ENCODE data around the gene CUX1. TPM values are rescaled to one million over a fixed set of nuclear protein-coding genes. Genes with fewer than 3 reads are reported as not detected.
"Not testable (repeated sequence)": the region's sequence is repeated elsewhere in the genome, so short reads cannot be mapped to it uniquely, and the experiment has no call there.

The CUX1 gene
- polyA plus RNA-seq, 3 donors from 2014 or later: 3.1 to 25.9 (median 12.5) TPM

DNA sequence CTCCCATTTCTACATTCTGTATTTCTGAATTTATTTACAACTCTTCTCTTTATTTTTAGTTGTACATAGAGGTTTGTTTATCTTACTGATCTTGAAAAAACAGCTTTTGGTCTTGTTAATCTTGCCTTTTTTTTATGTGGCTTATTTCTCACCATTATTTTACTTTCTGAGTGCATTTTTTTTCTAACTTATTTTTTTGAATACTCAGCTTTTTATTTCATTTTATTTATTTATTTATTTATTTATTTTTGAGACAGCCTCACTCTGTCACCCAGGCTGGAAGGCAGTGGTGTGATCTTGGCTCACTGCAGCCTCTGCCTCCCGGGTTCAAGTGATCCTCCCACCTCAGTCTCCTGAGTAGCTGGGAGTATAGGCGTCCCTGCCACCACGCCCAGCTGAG is 23.9 kb downstream of the CUX1 start:
- peaks cover 2 to 22% of the 10 kb centered on the region in 2 donors for H3K4me1 Mint-ChIP-seq
- no peak overlapping the region for H3K4me3 Mint-ChIP-seq
- DNase-seq: no peak
- no peak overlapping the region for H3K27ac Mint-ChIP-seq
- H3K36me3 Mint-ChIP-seq: no peaks in the 10 kb centered on the region
- H3K27me3 Mint-ChIP-seq (ENCODE audit: low read depth in 3 of 3): peaks cover 0 to 1% (median 1%) of the 10 kb centered on the region in 3 donors
- H3K9me3 Mint-ChIP-seq: peaks cover 0 to 3% (median 0%) of the 10 kb centered on the region in 6 donors

DNA sequence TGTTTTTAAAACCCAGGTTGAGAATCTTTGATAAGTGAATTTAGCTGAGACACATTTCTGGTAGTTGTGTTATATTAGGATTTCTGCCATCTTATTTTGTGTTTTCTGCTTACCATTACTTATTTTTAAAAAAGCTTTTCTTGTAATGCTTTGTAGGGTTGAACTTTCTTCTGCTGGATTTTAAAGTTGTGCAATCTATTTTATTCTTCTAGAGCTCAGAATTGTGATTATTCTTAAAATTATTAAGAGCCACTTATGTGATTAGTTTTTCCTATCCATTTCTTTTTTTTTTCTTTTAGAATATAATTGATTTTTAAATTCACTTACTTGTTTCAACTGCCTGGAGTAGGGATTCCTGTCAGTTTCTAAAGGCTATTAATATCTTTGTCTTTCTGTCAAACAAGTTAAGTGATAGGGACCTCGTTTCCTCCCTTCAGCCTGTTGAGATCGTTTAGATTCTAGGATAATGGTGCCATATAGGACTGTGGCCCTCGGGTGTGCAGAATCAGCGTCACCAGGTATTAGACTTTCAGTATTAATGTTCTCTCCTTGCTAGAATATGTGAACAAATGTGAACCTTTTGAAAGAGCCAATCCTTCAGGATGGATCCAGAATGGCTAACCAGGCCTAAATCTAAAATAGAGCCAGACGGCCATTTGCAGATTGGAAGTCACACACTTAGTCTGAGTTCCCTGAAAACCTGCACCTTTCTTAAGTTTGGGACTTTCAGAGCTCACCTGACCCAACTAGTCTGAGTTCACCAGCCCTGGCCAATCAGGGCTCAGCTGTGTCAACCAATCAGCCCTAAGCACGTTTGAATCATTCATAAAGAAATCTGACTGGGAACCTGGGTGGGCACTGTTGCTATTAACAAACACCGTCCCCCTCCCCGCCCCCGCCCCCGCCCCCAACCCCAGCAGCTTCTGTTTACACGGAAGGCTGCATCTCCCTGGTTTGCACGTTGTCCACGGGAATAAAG is 26.2 kb downstream of the CUX1 start:
- Mint-ChIP-seq H3K4me3 (no peak overlapping the region), H3K27ac (no peak overlapping the region)

DNA sequence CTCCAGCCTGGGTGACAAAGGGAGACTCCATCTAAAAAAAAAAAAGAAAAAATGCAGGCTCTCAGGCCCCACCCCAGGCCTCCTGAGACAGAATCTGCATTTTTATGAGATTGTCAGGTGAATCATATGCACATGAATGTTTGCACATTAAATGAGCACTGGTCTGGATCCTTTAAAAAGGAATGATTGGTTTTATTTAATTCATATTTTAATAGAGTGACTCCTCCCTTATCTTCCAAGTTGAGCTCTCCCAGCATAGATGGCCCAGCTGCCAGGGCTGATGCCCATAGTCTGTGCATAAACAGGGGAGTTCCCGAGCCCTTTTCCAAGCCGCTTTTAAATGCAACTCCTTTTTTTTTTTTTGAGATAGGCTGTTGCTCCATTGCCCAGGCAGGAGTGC is 28.5 kb downstream of the CUX1 start:
- Mint-ChIP-seq H3K4me3 (no peak overlapping the region), H3K27me3 (ENCODE audit: low read depth in 3 of 3) (peaks cover 0 to 1% (median 1%) of the 10 kb centered on the region in 3 donors), H3K9me3 (peaks cover 0 to 6% (median 0%) of the 10 kb centered on the region in 6 donors), H3K4me1 (peaks cover 18 to 22% of the 10 kb centered on the region in 2 donors), H3K27ac (no peak overlapping the region), H3K36me3 (peaks cover 0 to 5% (median 0%) of the 10 kb centered on the region in 3 donors)
- no peak for DNase-seq

More for the DNA sequence above, 26.2 kb downstream of the CUX1 start:
- Mint-ChIP-seq H3K9me3 (peaks cover 0 to 3% (median 0%) of the 10 kb centered on the region in 6 donors), H3K4me1 (peaks cover 11 to 17% of the 10 kb centered on the region in 2 donors), H3K27me3 (ENCODE audit: low read depth in 3 of 3) (peaks cover 0 to 1% (median 1%) of the 10 kb centered on the region in 3 donors), H3K36me3 (no peaks in the 10 kb centered on the region)
- no peak for DNase-seq

DNA sequence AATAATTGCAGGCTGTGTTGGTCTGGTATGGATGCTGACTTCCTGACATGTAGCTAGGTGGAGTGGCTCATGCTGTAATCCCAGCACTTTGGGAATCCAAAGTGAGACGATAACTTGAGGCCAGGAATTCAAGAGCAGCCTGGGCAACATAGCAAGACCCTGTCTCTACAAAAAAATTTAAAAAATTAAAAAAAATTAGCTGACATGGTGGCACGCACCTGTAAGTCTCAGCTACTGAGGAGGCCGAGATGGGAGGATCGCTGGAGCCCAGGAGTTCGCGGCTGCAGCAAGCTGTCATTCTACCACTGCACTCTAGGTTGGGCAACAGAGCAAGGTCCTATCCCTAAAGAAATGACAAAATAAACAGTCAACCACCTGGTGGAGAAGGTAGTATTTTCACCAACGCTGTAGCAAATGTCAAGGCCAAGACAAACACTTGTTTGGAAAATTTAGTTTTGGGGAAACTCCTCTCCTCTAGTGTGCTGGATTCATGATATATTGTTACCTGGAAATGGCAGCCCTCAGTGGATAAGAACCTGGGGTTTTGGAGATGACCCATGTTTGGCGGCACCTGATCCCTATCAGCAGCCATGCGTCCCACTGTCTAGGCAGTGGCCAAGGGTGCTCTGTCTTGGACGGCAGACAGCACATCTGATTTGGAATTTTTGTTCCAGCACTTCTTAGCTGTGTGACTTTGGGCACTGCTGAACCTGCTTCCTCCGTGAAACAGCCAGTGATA is 29.5 kb downstream of the CUX1 start:
- Mint-ChIP-seq H3K9me3 (peaks cover 0 to 6% (median 0%) of the 10 kb centered on the region in 6 donors), H3K4me1 (peaks cover 18 to 24% of the 10 kb centered on the region in 2 donors), H3K27me3 (ENCODE audit: low read depth in 3 of 3) (peaks cover 0 to 1% (median 1%) of the 10 kb centered on the region in 3 donors), H3K36me3 (peaks cover 0 to 12% (median 3%) of the 10 kb centered on the region in 3 donors), H3K27ac (no peak overlapping the region), H3K4me3 (no peak overlapping the region)
- DNase-seq: no peak

DNA sequence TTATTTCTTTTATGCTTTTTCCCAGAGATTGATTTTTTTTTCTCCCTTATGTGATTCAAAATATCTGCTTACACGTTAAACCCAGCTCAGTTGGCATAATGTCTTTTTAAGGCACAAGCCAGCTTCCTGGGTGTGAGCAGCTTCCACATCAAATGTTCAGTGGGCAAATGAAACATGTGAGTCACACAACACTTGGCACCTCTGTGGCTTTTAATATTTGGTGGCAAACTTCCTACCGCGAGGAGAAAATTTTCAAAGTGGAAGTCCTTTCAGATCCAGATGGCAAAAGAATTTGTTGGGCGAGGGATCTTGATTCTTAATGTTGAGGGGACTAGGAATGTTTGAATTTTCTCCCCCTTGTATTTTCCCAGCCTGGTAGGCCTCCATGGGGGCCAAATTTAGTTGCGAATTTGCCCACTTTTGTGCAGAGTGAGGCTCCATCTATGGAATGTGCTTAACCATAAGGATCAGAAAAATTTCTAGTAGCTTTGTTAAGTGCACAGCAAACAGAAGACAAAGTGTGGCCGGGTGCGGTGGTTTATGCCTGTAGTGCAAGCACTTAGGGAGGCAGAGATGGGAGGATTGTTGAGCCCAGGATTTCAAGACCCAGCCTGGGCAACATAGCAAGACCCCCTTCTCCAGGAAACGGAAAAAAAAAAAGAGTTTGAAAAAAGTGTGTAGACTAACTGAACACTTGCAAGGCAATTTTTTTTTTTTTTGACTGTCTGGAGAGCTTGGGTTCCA is 31.0 kb downstream of the CUX1 start:
- peaks cover 0 to 14% (median 3%) of the 10 kb centered on the region in 3 donors for H3K36me3 Mint-ChIP-seq
- H3K4me1 Mint-ChIP-seq: peaks cover 22 to 28% of the 10 kb centered on the region in 2 donors
- peaks cover 0 to 1% (median 0%) of the 10 kb centered on the region in 3 donors for H3K27me3 Mint-ChIP-seq (ENCODE audit: low read depth in 3 of 3)
- peak overlapping the region in 4 of 5 donors; percentile 7 to 46 (median 38) for H3K4me3 Mint-ChIP-seq
- peaks cover 0 to 6% (median 0%) of the 10 kb centered on the region in 6 donors for H3K9me3 Mint-ChIP-seq
- peak in 1 of 3 donors; percentile 2 for DNase-seq
- H3K27ac Mint-ChIP-seq: peak overlapping the region in 4 of 6 donors; percentile 32 to 58 (median 45)

DNA sequence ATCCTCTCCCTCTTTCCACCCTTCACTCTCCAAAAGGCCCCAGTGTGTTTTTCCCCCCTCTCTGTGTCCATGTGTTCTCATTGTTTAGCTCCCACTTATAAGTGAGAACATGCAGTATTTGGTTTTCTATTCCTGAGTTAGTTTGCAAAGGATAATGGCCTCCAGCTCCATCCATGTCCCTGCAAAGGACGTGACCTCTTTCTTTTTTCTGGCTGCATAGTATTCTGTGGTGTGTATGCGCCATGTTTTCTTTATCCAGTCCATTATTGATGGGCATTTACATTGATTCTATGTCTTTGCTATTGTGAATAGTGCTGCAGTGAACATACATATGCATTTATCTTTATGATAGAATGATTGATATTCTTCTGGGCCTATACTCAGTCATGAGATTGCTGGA is 31.9 kb downstream of the CUX1 start:
- H3K36me3 Mint-ChIP-seq: peaks cover 0 to 14% (median 3%) of the 10 kb centered on the region in 3 donors
- DNase-seq; H3K9me3 Mint-ChIP-seq; H3K27me3 Mint-ChIP-seq (ENCODE audit: low read depth in 3 of 3): not testable (repeated sequence)
- H3K4me3 Mint-ChIP-seq: peak overlapping the region in 1 of 5 donors; percentile 11
- H3K4me1 Mint-ChIP-seq: peaks cover 29 to 33% of the 10 kb centered on the region in 2 donors
- peak overlapping the region in 2 of 6 donors; percentile 25 to 53 for H3K27ac Mint-ChIP-seq

DNA sequence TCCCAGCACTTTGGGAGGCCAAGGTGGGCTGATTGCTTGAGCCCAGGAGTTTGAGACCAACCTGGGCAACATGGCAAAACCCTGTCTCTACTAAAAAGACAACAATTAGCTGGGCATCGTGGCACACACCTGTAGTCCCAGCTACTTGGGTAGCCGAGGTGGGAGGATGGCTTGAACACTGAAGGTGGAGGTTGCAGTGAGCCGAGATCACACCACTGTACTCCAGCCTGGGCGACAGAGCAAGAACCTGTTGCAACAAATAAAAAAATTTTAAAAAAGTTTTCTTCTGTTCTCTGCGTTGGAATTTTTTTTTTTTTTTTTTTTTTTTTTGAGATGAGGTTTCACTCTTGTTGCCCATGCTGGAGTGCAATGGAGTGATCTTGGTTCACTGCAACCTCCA is 34.9 kb downstream of the CUX1 start:
- H3K27me3 Mint-ChIP-seq (ENCODE audit: low read depth in 3 of 3); H3K4me3 Mint-ChIP-seq; H3K27ac Mint-ChIP-seq; DNase-seq; H3K9me3 Mint-ChIP-seq: not testable (repeated sequence)
- Mint-ChIP-seq H3K36me3 (peaks cover 0 to 14% (median 3%) of the 10 kb centered on the region in 3 donors), H3K4me1 (peaks cover 53 to 56% of the 10 kb centered on the region in 2 donors)

DNA sequence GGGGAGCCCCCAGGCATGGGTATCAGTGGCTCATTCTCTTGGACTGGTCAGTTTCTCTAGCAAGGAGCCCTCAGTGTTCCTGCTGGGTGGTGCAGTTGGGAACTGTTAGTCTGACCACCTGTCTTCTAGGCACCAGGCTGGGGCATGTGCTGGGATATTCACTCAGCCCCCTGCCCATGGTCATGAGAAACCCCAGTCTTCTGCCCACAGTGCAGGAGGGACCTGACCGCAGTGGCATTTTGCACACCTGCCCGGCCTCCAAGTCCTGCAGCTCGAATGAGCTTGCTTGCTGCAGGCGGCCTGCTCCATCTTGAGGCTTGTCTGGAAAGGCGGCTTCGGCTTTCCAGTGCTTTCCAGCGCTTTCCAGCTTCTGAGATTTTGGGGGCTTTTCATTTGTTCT is 36.3 kb downstream of the CUX1 start:
- H3K9me3 Mint-ChIP-seq: peaks cover 0 to 3% (median 0%) of the 10 kb centered on the region in 6 donors
- H3K36me3 Mint-ChIP-seq: peaks cover 0 to 14% (median 3%) of the 10 kb centered on the region in 3 donors
- peaks cover 3 to 8% (median 5%) of the 10 kb centered on the region in 3 donors for H3K27me3 Mint-ChIP-seq (ENCODE audit: low read depth in 3 of 3)
- no peak overlapping the region for H3K27ac Mint-ChIP-seq
- peaks cover 52 to 58% of the 10 kb centered on the region in 2 donors for H3K4me1 Mint-ChIP-seq
- H3K4me3 Mint-ChIP-seq: no peak overlapping the region
- DNase-seq: no peak

DNA sequence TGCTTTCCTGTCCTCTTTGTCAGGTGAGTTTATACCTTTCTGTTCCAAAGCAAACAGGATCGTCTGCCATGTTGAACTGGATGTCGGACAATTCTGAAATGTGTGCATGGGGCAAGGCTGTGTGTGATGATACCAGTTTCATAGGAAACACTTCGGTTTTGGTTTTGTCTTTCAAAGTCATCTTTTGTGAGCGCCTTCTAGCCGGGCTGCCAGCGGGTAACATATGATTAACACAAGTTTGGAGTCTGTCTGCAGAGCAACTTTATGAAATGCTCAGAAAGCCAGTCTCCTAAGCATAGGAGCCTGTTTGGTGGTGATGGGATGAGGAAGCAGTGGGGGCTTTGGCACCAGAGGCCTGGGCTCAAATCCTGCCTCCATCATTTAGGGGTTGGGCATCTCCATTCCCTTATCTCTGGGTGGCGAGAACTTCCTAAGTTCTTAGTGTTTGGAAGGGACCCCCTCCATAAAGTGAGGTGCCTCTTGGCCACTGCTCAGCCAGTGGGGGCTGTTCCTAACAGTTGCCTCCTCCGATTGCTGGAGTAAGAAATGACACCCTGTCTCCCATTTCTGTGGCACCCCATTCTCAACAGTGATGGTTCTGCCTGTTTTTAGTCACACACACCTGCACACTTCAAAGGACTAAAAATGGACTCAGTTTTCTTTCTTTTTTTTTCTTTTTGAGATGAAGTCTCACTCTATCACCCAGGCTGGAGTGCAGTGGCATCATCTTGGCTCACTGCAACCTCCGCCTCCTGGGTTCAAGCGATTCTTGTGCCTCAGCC is 36.8 kb downstream of the CUX1 start:
- Mint-ChIP-seq H3K4me1 (peaks cover 46 to 52% of the 10 kb centered on the region in 2 donors), H3K27me3 (ENCODE audit: low read depth in 3 of 3) (peaks cover 3 to 8% (median 5%) of the 10 kb centered on the region in 3 donors), H3K9me3 (peaks cover 0 to 1% (median 0%) of the 10 kb centered on the region in 6 donors), H3K4me3 (no peak overlapping the region), H3K36me3 (peaks cover 0 to 13% (median 3%) of the 10 kb centered on the region in 3 donors), H3K27ac (peak overlapping the region in 1 of 6 donors; percentile 21)
- DNase-seq: no peak

DNA sequence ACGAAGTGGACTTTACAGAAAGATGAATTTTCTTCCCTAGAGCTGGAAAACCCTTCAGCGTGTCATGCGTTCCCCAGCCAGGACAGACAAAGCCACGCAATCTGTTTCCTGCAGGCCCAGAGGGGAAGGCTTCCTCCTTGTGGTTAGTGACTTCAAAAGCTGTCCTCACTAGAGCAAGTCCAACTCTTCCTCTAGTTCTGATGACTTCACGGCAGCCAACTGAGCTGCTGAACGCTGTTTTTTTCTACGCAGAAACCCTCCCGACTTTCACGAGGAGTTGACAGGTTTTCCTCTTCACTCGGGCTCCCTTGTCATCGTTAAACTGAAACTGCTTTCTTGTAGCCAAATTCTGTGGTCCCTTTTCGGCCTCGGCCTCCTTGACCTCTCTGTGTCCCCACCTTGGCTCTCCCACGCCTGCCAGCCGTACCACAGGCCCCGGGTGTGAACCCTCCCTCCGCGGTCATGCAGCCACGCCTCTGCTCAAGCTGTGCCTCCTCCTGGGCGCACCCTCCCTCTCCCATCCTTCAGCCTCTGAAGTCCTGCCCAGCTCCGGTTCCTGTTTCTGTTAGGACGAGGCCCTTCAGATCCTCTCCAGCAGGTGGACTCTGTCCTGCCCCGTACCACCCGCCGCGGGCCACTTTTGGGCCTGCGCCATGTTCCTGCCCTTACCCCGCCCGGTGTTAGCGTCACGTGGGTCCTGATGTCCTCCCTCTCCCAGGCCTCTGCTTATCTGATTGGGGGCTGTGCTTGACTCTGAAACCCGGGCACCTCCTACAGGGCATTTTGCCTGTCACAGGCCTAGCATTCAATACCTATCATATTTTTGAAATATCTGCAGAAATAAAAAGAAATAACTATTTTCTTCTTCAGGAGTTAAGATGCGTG is 39.3 kb downstream of the CUX1 start:
- Mint-ChIP-seq H3K4me1 (peaks cover 43 to 49% of the 10 kb centered on the region in 2 donors), H3K27ac (peak overlapping the region; percentile 91 to 99 (median 95)), H3K27me3 (ENCODE audit: low read depth in 3 of 3) (peaks cover 3 to 8% (median 5%) of the 10 kb centered on the region in 3 donors), H3K4me3 (peak overlapping the region; percentile 91 to 99 (median 97)), H3K36me3 (peaks cover 0 to 4% (median 0%) of the 10 kb centered on the region in 3 donors), H3K9me3 (no peaks in the 10 kb centered on the region)
- peak; percentile 87 to 88 (median 88) for DNase-seq

DNA sequence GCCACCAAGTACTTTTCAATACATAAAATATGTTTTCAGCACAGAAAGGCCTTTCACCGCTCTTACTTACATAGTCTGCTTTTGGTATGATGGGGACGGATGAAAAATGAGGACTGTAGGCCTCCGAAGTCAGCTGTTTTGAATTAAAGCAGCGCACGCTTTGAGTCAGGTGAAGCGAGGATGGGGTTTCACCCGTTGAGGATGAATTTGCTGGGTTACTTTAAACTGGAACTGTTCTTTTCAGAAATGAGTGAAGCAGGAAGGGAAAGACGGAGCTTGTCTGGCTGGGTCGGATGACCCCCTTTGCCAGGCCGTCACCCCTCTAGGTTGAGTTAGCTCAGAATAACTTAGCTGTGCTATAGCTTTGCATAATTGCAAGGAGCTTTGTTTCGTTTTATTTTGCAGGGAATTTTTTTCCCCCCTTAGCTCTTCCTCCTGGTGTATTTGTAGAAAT is 40.0 kb downstream of the CUX1 start:
- Mint-ChIP-seq H3K9me3 (no peaks in the 10 kb centered on the region), H3K27me3 (ENCODE audit: low read depth in 3 of 3) (peaks cover 3 to 8% (median 5%) of the 10 kb centered on the region in 3 donors), H3K27ac (peak overlapping the region; percentile 91 to 99 (median 95)), H3K36me3 (no peaks in the 10 kb centered on the region), H3K4me1 (peaks cover 43 to 49% of the 10 kb centered on the region in 2 donors), H3K4me3 (peak overlapping the region; percentile 91 to 99 (median 97))
- no peak for DNase-seq

Measured in immature natural killer cell (primary cell).